GM19463 (cell line): Measurements from ENCODE around the gene TTN.

Experiments used
- ATAC-seq: cut with Tn5 transposase; IDR thresholded peaks from one replicate; pipeline ENCODE4 v1.9.1; 2021; ENCODE audit warnings: mild to moderate bottlenecking, moderate library complexity; ENCODE audit not compliant: unreplicated experiment

TTN gene

DNA sequence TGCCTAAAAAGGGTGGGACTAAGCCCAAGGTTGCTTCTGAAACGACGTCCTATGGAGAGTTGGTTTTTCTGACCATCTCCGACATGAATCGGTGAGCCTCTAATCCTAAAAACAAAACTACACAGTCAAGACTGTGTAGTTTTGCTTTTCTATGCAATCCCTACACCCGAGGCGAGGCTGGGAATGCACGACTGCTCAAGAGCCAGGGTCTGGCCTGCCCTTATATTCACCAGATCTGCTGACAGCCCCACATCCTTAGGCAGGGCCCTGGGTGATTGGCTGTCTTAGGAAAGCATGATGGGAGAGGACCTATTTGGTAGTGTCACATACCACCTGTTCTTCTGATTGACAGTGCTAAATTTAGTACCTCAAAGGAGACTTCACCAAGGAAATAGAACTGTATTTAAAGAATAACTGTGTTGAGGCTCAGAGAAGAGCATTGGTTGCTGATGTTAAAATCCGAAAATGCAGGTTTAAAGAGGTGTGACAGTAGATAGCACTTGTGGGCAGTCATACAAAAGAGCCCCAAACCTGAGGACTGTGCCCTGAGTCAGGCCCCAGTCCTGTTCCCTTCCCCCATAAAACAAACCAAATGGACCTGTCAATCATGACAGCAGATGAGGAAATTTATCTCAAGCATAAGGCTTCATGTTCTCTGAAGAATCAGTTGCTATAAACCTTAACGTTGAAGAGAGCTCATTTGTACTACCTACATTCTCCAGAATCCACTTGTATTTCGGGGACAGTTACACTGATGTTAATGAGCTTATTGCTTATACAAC, at the start of gene TTN:
Gene TTN (minus strand): TSS at position 197 of the 782 bp plus-strand sequence. CDS start 2,781 bp downstream, outside the sequence.
- ATAC-seq = no peak

GRCh38 chr2:178855151-178855550, 47.9 kb upstream of the TTN start:
- ATAC-seq = no peak

- ATAC-seq = no peak
Measured at GRCh38 chr2:178848335-178848734, 41.1 kb upstream of the TTN start.

DNA sequence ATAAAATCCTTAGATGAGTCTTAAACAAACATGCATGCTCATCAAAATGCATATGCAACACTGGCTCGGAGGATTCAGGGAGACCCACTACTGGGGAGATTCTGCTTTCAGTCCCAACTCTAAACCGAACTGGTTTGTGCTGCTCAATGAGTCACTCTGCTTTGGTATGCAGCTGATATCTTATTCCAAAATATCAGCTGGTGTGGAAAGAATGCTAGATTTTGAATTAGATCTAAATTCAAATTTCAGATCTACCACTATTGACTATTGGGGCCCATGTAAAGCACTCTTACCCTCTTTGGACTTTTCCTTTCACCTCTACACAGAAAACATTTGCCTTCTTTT, 39.2 kb upstream of the TTN start:
- ATAC-seq = no peak

- no peak for ATAC-seq
Measured at GRCh38 chr2:178845566-178846457, 38.6 kb upstream of the TTN start.

GRCh38 chr2:178844701-178845100, 37.5 kb upstream of the TTN start:
- ATAC-seq = no peak

DNA sequence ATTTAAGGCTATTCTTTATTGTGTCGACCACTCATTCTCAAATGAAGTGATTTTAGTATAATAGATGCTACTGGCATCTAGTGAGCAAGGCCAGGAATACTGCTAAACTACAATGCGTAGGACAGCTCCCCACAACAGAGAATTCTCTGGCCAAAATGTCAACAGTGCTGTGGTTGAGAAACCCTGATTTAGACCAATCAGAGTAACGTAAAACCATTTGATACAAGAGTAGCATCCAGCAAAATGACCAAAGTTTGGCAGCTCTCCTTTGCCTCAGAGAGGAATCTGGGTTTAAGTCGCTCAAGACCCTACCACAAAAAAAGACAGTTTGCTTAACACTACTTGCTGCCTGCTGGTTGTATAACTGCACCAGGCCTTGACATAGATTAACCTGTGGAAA, 37.0 kb upstream of the TTN start:
- no peak for ATAC-seq

- no peak for ATAC-seq
Measured at GRCh38 chr2:178843697-178844096, 36.5 kb upstream of the TTN start.

GRCh38 chr2:178836807-178837206, 29.6 kb upstream of the TTN start:
- ATAC-seq = no peak

DNA sequence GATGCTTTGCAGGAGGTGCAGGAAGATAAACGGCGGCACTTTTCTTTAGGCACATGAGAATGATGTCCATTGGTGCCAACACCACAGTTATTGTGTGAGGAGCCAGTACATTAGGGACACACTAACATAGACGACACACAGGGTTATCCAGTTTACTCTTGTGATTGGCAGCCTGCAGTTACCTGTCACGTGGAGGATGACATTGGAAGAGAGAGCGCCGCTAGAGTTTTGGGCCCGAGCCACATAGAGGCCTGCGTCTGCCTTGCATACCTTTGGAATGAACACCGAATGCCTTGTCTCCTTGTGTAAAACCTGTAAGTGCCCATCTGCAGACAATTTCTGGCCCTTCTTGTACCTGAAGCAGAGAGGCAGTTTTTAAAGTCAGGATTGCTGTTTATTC, 26.9 kb upstream of the TTN start:
- ATAC-seq = no peak

DNA sequence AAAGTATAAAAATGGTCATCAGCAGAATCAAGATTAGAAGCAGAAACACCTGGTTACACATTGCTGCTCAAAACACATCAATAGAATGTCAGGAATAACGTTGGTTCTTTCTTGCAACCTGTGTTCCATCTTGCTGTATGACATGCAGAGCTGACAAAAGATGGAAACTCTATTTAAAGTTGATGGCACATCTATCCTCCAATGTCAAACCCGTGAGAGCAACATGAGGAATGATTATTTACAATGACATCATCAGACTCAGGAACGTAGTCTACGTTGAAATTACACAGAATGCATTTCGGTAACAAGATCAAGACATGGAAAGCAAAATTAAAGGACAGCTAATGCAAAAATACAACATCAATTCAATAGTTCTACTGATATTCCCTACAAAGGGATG, 26.2 kb upstream of the TTN start:
- no peak for ATAC-seq

- ATAC-seq = no peak
Measured at GRCh38 chr2:178830451-178830850, 23.2 kb upstream of the TTN start.

DNA sequence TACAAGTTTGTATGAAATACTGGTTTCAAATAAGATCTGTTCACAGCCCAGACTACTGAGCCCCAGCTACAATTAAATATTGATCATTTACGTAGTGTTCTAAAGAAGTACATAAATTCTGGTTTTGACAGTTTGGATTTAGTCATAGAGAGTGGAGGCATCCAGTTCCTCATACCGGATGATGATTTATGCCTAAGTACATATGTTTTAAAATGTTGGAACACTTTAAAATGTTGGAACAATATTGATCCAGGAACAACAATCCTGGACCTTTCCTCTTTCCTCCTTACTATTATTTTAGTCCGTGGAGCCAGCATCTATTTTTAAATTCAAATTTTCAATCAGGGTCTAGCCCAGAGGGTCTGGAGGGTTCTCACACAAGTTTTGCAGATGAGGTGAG, 22.8 kb upstream of the TTN start:
- no peak for ATAC-seq

GRCh38 chr2:178829299-178829960, 22.2 kb upstream of the TTN start:
- ATAC-seq = no peak

DNA sequence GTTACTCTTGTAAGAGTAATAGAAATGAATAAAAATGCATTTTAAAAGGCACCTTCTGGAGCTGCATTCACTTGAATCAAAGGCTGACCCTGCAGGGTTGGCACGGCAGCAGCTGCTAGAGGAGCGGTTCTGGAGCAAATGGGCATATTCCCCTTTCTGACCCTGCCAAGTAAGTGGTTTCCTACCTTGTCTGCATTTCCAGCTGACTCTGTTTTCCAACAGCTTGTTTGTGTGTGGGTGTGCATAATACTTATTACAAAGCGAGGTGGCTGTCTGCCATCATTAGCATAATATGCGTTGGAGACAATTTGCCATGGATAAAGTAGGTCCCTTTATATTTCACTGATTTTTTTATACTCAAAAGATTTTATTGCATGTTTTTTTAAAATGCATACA, 21.3 kb upstream of the TTN start:
- ATAC-seq = no peak

DNA sequence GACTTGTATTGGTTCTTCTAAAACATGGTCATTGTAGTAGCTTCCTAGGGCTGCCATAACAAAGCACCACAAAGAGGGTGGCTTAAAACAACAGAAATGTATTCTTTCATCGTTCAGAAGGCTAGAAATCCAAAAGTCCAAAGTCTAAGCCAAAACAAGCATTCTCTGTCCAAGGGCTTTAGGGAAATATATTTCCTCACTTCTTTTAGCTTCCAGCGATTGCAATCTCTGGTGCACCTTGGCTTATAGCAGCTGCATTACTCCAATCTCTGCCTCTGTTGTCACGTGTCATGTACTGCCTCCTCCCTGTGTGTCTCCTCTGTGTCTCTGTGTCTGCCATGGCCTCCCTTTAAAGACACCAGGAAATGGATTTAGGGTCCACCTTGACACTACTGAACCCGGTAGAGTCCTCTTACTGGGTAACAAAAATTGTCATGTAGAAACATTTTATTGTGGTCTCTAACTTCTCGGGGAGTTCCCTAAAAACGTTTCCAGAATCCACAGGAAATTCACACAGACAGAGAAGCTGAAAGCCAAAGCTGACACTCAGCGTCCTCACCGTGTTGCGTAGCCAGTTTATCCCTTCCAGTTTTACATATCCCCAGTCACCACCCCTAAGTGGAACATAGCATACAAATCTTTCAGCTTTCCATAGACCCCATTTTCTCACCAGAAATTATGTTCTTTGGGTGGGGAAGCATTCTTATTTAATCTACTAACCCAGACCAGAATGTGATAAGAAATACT, 20.7 kb upstream of the TTN start:
- ATAC-seq = no peak

DNA sequence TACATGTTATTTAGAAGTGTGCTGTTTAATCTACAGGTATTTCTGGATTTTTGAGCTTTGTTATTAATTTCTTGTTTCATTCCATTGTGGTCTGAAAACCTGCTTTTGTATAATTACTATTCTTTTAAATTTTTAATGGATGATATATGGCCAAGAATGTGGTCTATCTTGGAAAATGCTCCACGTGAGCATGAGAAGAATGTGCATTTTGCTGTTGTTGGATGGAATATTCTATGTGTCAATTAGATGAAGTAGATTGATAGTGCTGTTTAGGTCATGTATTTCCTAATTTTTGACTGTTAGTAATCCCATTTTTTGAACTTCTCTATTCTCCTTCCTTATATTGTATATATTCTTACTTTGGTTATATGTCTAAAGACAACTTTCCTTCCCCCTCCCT, 19.9 kb upstream of the TTN start:
- no peak for ATAC-seq

DNA sequence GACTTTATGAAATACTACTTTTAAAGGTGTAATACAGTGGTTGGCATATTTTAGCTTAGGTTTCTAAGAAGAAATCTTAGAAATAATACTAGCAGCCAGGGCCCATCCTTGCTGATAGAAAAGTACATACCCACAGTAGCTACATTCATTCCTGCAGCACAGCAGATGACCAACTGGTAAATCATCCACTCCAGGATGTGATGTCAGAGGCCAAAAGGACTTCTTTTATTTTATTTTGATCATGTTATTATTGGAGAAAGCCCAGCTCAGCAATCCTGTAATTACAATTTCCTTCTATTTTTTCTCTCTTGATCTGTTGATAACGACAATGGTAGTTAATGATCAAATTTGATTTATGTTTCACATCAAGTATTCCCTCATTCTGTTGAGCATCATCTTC, 18.0 kb upstream of the TTN start:
- no peak for ATAC-seq

- no peak for ATAC-seq
Measured at GRCh38 chr2:178824181-178824580, 17.0 kb upstream of the TTN start.

- peak; percentile 83 for ATAC-seq
Measured at GRCh38 chr2:178819992-178820391, 12.8 kb upstream of the TTN start.
